ENCODE data around the gene SGCD.

Gene SGCD

DNA sequence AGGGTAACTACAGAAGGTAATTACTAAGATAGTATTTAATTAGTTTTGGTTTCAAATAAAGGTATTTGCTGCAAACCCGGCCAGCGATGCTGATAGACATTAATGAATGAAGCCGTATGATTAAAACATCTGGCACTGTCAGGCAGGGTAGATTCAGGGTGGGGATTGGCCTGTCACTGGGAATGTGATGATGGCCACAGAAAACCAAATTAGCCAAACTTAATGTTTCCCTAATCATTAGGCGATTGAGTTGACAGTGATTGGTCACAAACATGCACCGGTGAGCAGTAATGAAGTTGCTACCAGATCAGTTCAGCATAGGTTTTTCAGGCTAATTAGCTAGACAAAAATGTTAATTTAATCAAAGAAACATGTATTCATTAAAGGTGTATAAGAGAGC, 107.5 kb downstream of the SGCD start:
- DNase-seq (ENCODE audit: low spot score) = no peak
- H3K4me3 ChIP-seq (ENCODE audit: severe bottlenecking) = no peak overlapping the region
- ATAC-seq (ENCODE audit: low read depth) = no peak
- H3K27me3 ChIP-seq (ENCODE audit: insufficient read depth, poor library complexity, severe bottlenecking) = peaks cover 7% of the 10 kb centered on the region
- H3K36me3 ChIP-seq (ENCODE audit: low read depth) = no peaks in the 10 kb centered on the region
- no peaks in the 10 kb centered on the region for H3K9me3 ChIP-seq (ENCODE audit: severe bottlenecking)
- H3K27ac ChIP-seq (ENCODE audit: poor library complexity, severe bottlenecking) = no peak overlapping the region
- H3K4me1 ChIP-seq (ENCODE audit: insufficient read depth, poor library complexity, severe bottlenecking) = no peaks in the 10 kb centered on the region
- no peak for TF ChIP-seq CTCF (IDR thresholded peaks at IDR 0.05; ENCODE audit: poor library complexity, severe bottlenecking)

- no peak overlapping the region for H3K27ac ChIP-seq (ENCODE audit: poor library complexity, severe bottlenecking)
- no peaks in the 10 kb centered on the region for H3K9me3 ChIP-seq (ENCODE audit: severe bottlenecking)
- DNase-seq (ENCODE audit: low spot score) (no peak), ATAC-seq (ENCODE audit: low read depth) (no peak)
- peaks cover 7% of the 10 kb centered on the region for H3K27me3 ChIP-seq (ENCODE audit: insufficient read depth, poor library complexity, severe bottlenecking)
- no peaks in the 10 kb centered on the region for H3K36me3 ChIP-seq (ENCODE audit: low read depth)
- H3K4me3 ChIP-seq (ENCODE audit: severe bottlenecking) = no peak overlapping the region
- TF ChIP-seq CTCF (IDR thresholded peaks at IDR 0.05; ENCODE audit: poor library complexity, severe bottlenecking) = no peak
- no peaks in the 10 kb centered on the region for H3K4me1 ChIP-seq (ENCODE audit: insufficient read depth, poor library complexity, severe bottlenecking)
Observed at GRCh38 chr5:156435101-156435500, 108.1 kb downstream of the SGCD start.

GRCh38 chr5:156438076-156438475, 111.1 kb downstream of the SGCD start:
- Histone ChIP-seq H3K4me3 (ENCODE audit: severe bottlenecking) (no peak overlapping the region), H3K9me3 (ENCODE audit: severe bottlenecking) (no peaks in the 10 kb centered on the region), H3K27ac (ENCODE audit: poor library complexity, severe bottlenecking) (no peak overlapping the region), H3K36me3 (ENCODE audit: low read depth) (no peaks in the 10 kb centered on the region), H3K27me3 (ENCODE audit: insufficient read depth, poor library complexity, severe bottlenecking) (peaks cover 7% of the 10 kb centered on the region), H3K4me1 (ENCODE audit: insufficient read depth, poor library complexity, severe bottlenecking) (no peaks in the 10 kb centered on the region)
- DNase-seq (ENCODE audit: low spot score) (no peak), ATAC-seq (ENCODE audit: low read depth) (no peak)
- no peak for TF ChIP-seq CTCF (IDR thresholded peaks at IDR 0.05; ENCODE audit: poor library complexity, severe bottlenecking)

DNA sequence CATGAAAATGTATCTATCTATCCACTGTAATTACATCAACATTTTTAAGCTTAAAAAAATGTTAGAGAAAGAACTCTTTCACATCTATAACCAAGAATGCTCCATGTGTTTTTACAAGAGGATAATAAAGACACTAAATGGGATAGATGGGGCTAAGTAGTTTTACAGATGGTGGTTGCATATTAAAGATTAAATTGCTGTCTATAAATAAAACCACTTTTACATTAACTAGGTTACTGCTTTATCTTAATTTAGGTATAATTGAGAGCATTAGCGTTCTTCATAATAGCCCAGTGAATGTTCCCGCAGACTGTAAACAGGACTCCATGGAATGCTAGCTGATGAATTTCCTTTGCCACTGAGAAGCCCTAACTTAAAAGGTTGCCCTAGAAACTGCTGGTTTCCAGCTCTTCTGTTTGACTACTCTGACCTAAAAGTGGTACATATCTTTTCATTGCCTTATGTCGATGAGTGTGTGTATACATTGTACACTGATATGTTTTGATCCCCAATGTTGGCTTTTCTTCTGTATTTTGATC, 117.9 kb downstream of the SGCD start:
- no peak overlapping the region for H3K27ac ChIP-seq (ENCODE audit: poor library complexity, severe bottlenecking)
- TF ChIP-seq CTCF (IDR thresholded peaks at IDR 0.05; ENCODE audit: poor library complexity, severe bottlenecking) = no peak
- no peaks in the 10 kb centered on the region for H3K36me3 ChIP-seq (ENCODE audit: low read depth)
- ATAC-seq (ENCODE audit: low read depth) (no peak), DNase-seq (ENCODE audit: low spot score) (no peak)
- H3K4me1 ChIP-seq (ENCODE audit: insufficient read depth, poor library complexity, severe bottlenecking) = no peaks in the 10 kb centered on the region
- no peak overlapping the region for H3K4me3 ChIP-seq (ENCODE audit: severe bottlenecking)
- no peaks in the 10 kb centered on the region for H3K9me3 ChIP-seq (ENCODE audit: severe bottlenecking)
- peaks cover 19% of the 10 kb centered on the region for H3K27me3 ChIP-seq (ENCODE audit: insufficient read depth, poor library complexity, severe bottlenecking)

GRCh38 chr5:156446526-156446925, 119.6 kb downstream of the SGCD start:
- Histone ChIP-seq H3K27me3 (ENCODE audit: insufficient read depth, poor library complexity, severe bottlenecking) (peaks cover 21% of the 10 kb centered on the region), H3K4me3 (ENCODE audit: severe bottlenecking) (no peak overlapping the region), H3K27ac (ENCODE audit: poor library complexity, severe bottlenecking) (no peak overlapping the region), H3K9me3 (ENCODE audit: severe bottlenecking) (no peaks in the 10 kb centered on the region), H3K36me3 (ENCODE audit: low read depth) (no peaks in the 10 kb centered on the region), H3K4me1 (ENCODE audit: insufficient read depth, poor library complexity, severe bottlenecking) (no peaks in the 10 kb centered on the region)
- TF ChIP-seq CTCF (IDR thresholded peaks at IDR 0.05; ENCODE audit: poor library complexity, severe bottlenecking) = no peak
- DNase-seq (ENCODE audit: low spot score) = no peak
- no peak for ATAC-seq (ENCODE audit: low read depth)
